Esophagus muscularis mucosa (tissue), 4 donors: ENCODE results near the gene ANKRD23.

ENCODE experiments used
- EP300 ChIP-seq: sonication (generic); formaldehyde crosslinking; IDR thresholded peaks from one replicate; pipeline ENCODE4 v1.6.1; 2017; ENCODE audit warnings: antibody characterized with exemption
- POLR2A ChIP-seq: fragments of 450-650 bp; IDR thresholded peaks from one replicate; pipeline ENCODE4 v1.6.1; 2017; ENCODE audit warnings: antibody characterized with exemption, moderate library complexity, mild to moderate bottlenecking, low read depth
- POLR2AphosphoS5 ChIP-seq, 2 donors: sonication (generic); formaldehyde crosslinking; IDR thresholded peaks; one replicate each; pipeline ENCODE4 v1.6.1; 2017; ENCODE audit warnings: antibody characterized with exemption in 2 of 2
- TF ChIP-seq, protein P1 (sequence below), 3 experiments: fragments of 200-600 bp in 2 of 3; fragments of 450-650 bp in 1 of 3; sonication (generic) in 2 of 3; IDR thresholded peaks; one replicate each; pipeline ENCODE4 v1.5.1; 2017 to 2019; ENCODE audit warnings: antibody characterized with exemption in 3 of 3, mild to moderate bottlenecking in 2 of 3, moderate library complexity in 1 of 3

DNA sequence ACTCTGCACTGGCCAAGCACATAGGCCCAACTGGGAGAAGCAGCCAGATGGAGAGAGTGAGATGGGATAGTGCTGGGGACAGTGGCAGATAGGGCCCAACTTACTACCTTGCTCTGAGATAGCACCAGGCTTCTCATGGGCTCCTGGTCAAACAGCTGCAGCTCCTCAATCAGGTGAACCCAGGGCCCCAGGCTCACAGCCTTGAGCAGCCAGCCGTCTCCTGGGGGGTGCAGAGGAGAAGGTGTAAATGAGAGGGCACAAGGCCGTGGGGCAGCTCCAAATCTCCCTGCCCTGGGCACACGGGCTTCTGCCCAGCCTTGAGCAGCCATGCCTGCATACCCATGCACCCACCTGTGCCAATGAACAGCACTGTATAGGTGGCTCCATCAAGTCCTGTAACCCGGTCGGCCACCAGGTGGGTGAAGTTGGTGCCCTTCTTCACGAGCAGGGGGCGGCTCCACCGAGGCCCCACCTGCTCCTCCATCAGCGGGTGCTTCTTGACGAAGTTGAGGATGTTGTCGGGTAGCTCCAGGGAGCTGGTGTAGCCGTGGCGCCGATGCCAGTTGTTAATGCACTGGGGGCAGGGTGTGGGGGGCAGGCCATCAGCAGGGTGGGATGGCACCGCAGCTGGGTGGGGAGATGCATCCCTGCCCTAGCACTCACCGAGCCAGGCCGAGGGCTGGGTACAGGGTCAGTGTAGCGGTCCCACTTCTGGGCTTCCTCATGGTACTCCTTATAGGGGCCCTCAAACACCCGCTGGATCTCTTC lies 19.9 kb upstream of the ANKRD23 start:
- TF ChIP-seq EP300 (no peak), POLR2A (no peak), POLR2AphosphoS5 (IDR thresholded peaks at IDR 0.05) (no peak)
- TF ChIP-seq, protein P1, sequence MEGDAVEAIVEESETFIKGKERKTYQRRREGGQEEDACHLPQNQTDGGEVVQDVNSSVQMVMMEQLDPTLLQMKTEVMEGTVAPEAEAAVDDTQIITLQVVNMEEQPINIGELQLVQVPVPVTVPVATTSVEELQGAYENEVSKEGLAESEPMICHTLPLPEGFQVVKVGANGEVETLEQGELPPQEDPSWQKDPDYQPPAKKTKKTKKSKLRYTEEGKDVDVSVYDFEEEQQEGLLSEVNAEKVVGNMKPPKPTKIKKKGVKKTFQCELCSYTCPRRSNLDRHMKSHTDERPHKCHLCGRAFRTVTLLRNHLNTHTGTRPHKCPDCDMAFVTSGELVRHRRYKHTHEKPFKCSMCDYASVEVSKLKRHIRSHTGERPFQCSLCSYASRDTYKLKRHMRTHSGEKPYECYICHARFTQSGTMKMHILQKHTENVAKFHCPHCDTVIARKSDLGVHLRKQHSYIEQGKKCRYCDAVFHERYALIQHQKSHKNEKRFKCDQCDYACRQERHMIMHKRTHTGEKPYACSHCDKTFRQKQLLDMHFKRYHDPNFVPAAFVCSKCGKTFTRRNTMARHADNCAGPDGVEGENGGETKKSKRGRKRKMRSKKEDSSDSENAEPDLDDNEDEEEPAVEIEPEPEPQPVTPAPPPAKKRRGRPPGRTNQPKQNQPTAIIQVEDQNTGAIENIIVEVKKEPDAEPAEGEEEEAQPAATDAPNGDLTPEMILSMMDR (IDR thresholded peaks at IDR 0.05), result no peak
